GM12892 (cell line): ENCODE results near the gene SLFN14.

Experiments
- POLR2A ChIP-seq: IDR thresholded peaks from 2 replicates; pipeline ENCODE4 v1.6.1; 2011; ENCODE audit warnings: low read depth, low read length, control low read depth
- POLR2AphosphoS5 ChIP-seq: IDR thresholded peaks from 2 replicates; pipeline ENCODE4 v1.6.1; 2011; ENCODE audit warnings: low read depth, low read length, control low read depth
- TAF1 ChIP-seq: IDR thresholded peaks from 2 replicates; pipeline ENCODE4 v1.6.1; 2011; ENCODE audit warnings: low read depth, mild to moderate bottlenecking, control low read depth, low read length, borderline replicate concordance

- no peak for TF ChIP-seq POLR2AphosphoS5
- TF ChIP-seq TAF1 = no peak
- TF ChIP-seq POLR2A = no peak
Measured at GRCh38 chr17:35566968-35567367, 6.3 kb upstream of the SLFN14 start.
